Liver (tissue), 3 donors: Measurements from ENCODE around the gene ARHGEF4.

ENCODE experiments used
- CTCF ChIP-seq: fragments of 150-350 bp; IDR thresholded peaks from 2 replicates; pipeline ENCODE4 v1.5.1; 2017; ENCODE audit warnings: improper control_type of control experiment, low read depth, low read length; ENCODE audit not compliant: missing input control
- EGR1 ChIP-seq, 2 donors: IDR thresholded peaks; 2 replicates each; pipeline ENCODE4 v1.6.1; 2016 to 2018; ENCODE audit warnings: antibody characterized with exemption in 2 of 2, low read depth in 2 of 2
- GABPA ChIP-seq, 2 donors: IDR thresholded peaks in 1 of 2; conservative IDR thresholded peaks in 1 of 2; 2 replicates each; pipeline ENCODE4 v1.6.1; 2016; ENCODE audit warnings: antibody characterized with exemption in 2 of 2, mild to moderate bottlenecking in 1 of 2, moderate library complexity in 1 of 2
- HNF4A ChIP-seq, 2 donors: conservative IDR thresholded peaks; 2 replicates each; pipeline ENCODE4 v1.6.1; 2016; ENCODE audit warnings: antibody characterized with exemption in 2 of 2, mild to moderate bottlenecking in 2 of 2
- JUND ChIP-seq, 2 donors: IDR thresholded peaks; 2 replicates each; pipeline ENCODE4 v1.6.1; 2016; ENCODE audit warnings: antibody characterized with exemption in 2 of 2
- RAD21 ChIP-seq, 2 donors: IDR thresholded peaks; 2 replicates each; pipeline ENCODE4 v1.6.1; 2016; ENCODE audit warnings: antibody characterized with exemption in 2 of 2, mild to moderate bottlenecking in 2 of 2
- TAF1 ChIP-seq: conservative IDR thresholded peaks from 2 replicates; pipeline ENCODE4 v1.6.1; 2016; ENCODE audit warnings: antibody characterized with exemption, mild to moderate bottlenecking
- ZBTB33 ChIP-seq: IDR thresholded peaks from 2 replicates; pipeline ENCODE4 v1.6.1; 2016; ENCODE audit warnings: antibody characterized with exemption
- TF ChIP-seq, protein P1 (sequence below): IDR thresholded peaks from 2 replicates; pipeline ENCODE4 v1.6.1; 2016; ENCODE audit warnings: antibody characterized with exemption
- TF ChIP-seq, protein P2 (sequence below): IDR thresholded peaks from 2 replicates; pipeline ENCODE4 v1.6.1; 2016; ENCODE audit warnings: antibody characterized with exemption, mild to moderate bottlenecking
- donor health status: healthy.
- donor health status: healthy.

DNA sequence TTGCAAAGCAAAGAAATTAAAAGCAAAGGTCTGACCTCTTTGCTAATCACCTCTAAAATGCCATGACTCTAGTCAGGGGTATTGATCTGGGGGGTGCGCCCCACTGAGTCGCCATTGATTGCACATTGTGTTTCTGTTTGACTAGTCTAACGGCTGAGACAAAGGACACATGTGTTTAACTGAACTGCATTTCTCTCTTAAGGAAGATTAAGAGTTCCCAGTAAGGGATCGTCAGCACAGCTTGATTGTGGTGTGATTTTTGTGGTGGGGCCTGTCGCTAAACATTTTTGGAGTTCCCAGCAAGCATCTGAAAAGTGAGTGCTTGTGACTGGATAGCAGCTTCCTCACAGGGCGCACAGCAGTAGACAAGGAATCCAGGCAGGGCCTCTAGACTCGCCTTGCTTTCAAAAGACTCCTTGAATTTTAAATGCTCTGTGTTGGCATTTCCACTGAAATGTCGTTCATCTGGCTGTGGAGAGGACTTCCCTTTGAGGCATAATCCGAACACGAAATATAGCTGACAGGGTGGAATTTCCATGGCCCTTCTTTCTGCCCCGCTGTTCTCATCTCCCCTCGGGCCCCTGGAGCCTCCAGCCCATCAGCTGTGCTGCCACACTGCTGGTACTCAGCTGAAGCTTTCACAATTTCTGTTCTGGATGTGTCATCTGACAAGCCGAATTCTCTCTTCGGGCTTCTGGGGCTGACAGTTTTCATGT, 130.2 kb downstream of the ARHGEF4 start:
- TF ChIP-seq CTCF (no peak), JUND (IDR thresholded peaks at IDR 0.05) (no peak), EGR1 (IDR thresholded peaks at IDR 0.05; ENCODE audit: low read depth in 2 of 2) (no peak), HNF4A (conservative IDR thresholded peaks at IDR 0.05) (no peak), RAD21 (IDR thresholded peaks at IDR 0.05) (no peak), ZBTB33 (no peak), GABPA (IDR thresholded peaks at IDR 0.05 in 1 of 2, conservative IDR thresholded peaks at IDR 0.05 in 1 of 2) (no peak), TAF1 (no peak)
- TF ChIP-seq, protein P1, sequence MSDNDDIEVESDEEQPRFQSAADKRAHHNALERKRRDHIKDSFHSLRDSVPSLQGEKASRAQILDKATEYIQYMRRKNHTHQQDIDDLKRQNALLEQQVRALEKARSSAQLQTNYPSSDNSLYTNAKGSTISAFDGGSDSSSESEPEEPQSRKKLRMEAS: no peak
- TF ChIP-seq, protein P2, sequence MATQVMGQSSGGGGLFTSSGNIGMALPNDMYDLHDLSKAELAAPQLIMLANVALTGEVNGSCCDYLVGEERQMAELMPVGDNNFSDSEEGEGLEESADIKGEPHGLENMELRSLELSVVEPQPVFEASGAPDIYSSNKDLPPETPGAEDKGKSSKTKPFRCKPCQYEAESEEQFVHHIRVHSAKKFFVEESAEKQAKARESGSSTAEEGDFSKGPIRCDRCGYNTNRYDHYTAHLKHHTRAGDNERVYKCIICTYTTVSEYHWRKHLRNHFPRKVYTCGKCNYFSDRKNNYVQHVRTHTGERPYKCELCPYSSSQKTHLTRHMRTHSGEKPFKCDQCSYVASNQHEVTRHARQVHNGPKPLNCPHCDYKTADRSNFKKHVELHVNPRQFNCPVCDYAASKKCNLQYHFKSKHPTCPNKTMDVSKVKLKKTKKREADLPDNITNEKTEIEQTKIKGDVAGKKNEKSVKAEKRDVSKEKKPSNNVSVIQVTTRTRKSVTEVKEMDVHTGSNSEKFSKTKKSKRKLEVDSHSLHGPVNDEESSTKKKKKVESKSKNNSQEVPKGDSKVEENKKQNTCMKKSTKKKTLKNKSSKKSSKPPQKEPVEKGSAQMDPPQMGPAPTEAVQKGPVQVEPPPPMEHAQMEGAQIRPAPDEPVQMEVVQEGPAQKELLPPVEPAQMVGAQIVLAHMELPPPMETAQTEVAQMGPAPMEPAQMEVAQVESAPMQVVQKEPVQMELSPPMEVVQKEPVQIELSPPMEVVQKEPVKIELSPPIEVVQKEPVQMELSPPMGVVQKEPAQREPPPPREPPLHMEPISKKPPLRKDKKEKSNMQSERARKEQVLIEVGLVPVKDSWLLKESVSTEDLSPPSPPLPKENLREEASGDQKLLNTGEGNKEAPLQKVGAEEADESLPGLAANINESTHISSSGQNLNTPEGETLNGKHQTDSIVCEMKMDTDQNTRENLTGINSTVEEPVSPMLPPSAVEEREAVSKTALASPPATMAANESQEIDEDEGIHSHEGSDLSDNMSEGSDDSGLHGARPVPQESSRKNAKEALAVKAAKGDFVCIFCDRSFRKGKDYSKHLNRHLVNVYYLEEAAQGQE: no peak
